ENCODE data around the gene IFNB1.

DNA sequence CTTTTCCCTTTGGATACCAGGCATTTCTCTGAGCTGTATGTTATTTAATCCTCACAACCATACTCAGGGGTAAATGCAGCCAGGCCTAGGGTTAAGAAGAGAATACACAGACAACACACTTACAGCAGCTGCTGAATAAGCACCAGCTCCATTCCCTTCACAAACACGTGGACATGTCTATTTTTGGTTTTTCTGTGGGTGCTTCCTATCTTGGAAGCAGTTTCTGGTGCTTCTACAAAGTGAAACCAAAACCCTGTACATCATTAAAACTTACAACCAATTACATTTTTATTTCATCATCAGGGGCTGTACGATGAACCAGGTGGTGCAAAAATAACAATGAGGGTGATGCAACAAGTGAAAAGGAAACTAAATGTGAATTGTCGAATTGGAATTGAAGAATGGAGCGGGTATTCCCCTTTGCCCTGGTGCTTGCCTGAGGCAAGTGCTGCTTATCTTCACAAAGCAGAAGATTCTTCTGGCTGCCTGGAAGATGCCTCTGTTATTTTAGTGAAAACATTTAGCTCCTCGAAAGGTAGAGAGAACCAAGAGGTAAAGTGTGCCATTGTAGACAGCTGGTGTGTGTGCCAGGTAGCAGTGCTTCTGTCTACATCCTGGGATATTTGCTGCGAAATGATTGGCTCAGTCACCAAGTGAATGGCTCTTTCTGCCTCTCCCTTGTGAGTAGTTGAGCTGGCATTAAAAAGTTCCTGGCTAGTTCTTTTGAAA, 18.6 kb upstream of the IFNB1 start:
- TF ChIP-seq, protein P1, sequence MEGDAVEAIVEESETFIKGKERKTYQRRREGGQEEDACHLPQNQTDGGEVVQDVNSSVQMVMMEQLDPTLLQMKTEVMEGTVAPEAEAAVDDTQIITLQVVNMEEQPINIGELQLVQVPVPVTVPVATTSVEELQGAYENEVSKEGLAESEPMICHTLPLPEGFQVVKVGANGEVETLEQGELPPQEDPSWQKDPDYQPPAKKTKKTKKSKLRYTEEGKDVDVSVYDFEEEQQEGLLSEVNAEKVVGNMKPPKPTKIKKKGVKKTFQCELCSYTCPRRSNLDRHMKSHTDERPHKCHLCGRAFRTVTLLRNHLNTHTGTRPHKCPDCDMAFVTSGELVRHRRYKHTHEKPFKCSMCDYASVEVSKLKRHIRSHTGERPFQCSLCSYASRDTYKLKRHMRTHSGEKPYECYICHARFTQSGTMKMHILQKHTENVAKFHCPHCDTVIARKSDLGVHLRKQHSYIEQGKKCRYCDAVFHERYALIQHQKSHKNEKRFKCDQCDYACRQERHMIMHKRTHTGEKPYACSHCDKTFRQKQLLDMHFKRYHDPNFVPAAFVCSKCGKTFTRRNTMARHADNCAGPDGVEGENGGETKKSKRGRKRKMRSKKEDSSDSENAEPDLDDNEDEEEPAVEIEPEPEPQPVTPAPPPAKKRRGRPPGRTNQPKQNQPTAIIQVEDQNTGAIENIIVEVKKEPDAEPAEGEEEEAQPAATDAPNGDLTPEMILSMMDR (IDR thresholded peaks at IDR 0.05), result no peak
- no peak for TF ChIP-seq EZH2 (IDR thresholded peaks at IDR 0.05; ENCODE audit: borderline replicate concordance, insufficient read depth, low read depth, low read length, poor library complexity, severe bottlenecking)
